Loucy (cell line): ENCODE data around the gene TNS3.

Experiments used
- CTCF ChIP-seq: fragments of 200-600 bp; sonication (generic); conservative IDR thresholded peaks from 2 replicates; pipeline ENCODE4 v1.5.1; 2014; ENCODE audit warnings: mild to moderate bottlenecking, antibody characterized with exemption, low read length
- EZH2phosphoT487 ChIP-seq: fragments of 200-600 bp; IDR thresholded peaks from 2 replicates; pipeline ENCODE4 v1.6.1; 2018; ENCODE audit warnings: antibody characterized with exemption, mild to moderate bottlenecking, moderate library complexity, borderline replicate concordance

GRCh38 chr7:47509571-47509970 is 72.3 kb downstream of the TNS3 start:
- TF ChIP-seq CTCF, result no peak
- TF ChIP-seq EZH2phosphoT487, result no peak
